Loucy (cell line): ENCODE results near the gene SERF2.

Source experiments
- H2AFZ ChIP-seq: fragments of 200-600 bp; sonication (generic); 2 replicates; pipeline ENCODE4 v1.6.0; 2016; ENCODE audit warnings: antibody characterized with exemption, mild to moderate bottlenecking, low read length, moderate library complexity
- H3F3A ChIP-seq: fragments of 200-600 bp; 2 replicates; pipeline ENCODE4 v1.6.0; 2016; ENCODE audit warnings: antibody characterized with exemption, low read depth, mild to moderate bottlenecking
- H3K27me3 ChIP-seq: fragments of 200-600 bp; sonication (generic); 2 replicates; pipeline ENCODE4 v1.6.1; 2014; ENCODE audit warnings: low read length, mild to moderate bottlenecking; ENCODE audit not compliant: insufficient read depth, poor library complexity, severe bottlenecking
- H3K36me3 ChIP-seq: fragments of 200-600 bp; sonication (generic); 2 replicates; pipeline ENCODE4 v1.6.1; 2016; ENCODE audit warnings: low read length; ENCODE audit not compliant: insufficient read depth
- H3K4me1 ChIP-seq: fragments of 200-600 bp; sonication (generic); 2 replicates; pipeline ENCODE4 v1.5.1; 2014; ENCODE audit warnings: low read length, mild to moderate bottlenecking; ENCODE audit not compliant: insufficient read depth, poor library complexity, severe bottlenecking
- H3K4me2 ChIP-seq: fragments of 200-600 bp; sonication (generic); 2 replicates; pipeline ENCODE4 v1.6.0; 2014; ENCODE audit warnings: antibody characterized with exemption, low read length, low read depth, mild to moderate bottlenecking; ENCODE audit not compliant: poor library complexity, severe bottlenecking
- H3K4me3 ChIP-seq: fragments of 200-600 bp; sonication (generic); 2 replicates; pipeline ENCODE4 v1.5.1; 2014; ENCODE audit warnings: low read length, mild to moderate bottlenecking, mixed read lengths; ENCODE audit not compliant: poor library complexity, severe bottlenecking
- H3K79me2 ChIP-seq: fragments of 200-600 bp; sonication (generic); 2 replicates; pipeline ENCODE4 v1.6.1; 2014; ENCODE audit warnings: low read length; ENCODE audit not compliant: insufficient read depth
- H3K9ac ChIP-seq: fragments of 200-600 bp; sonication (generic); 2 replicates; pipeline ENCODE4 v1.6.0; 2014; ENCODE audit warnings: mild to moderate bottlenecking, low read depth, low read length, moderate library complexity; ENCODE audit not compliant: poor library complexity, severe bottlenecking
- H3K9me2 ChIP-seq: fragments of 200-600 bp; sonication (generic); replicated peaks from 2 replicates; pipeline ENCODE4 v1.6.1; 2016; ENCODE audit warnings: low read depth, low read length, mixed read lengths
- H3K9me3 ChIP-seq: fragments of 200-600 bp; sonication (generic); 2 replicates; pipeline ENCODE4 v1.6.1; 2014; ENCODE audit warnings: mild to moderate bottlenecking, antibody characterized with exemption, low read length, low read depth; ENCODE audit not compliant: insufficient read depth
- H4K20me1 ChIP-seq: fragments of 200-600 bp; sonication (generic); 2 replicates; pipeline ENCODE4 v1.6.0; 2014; ENCODE audit warnings: antibody characterized with exemption, low read length, mild to moderate bottlenecking; ENCODE audit not compliant: insufficient read depth, poor library complexity, severe bottlenecking
- CTCF ChIP-seq: fragments of 200-600 bp; sonication (generic); conservative IDR thresholded peaks from 2 replicates; pipeline ENCODE4 v1.5.1; 2014; ENCODE audit warnings: mild to moderate bottlenecking, antibody characterized with exemption, low read length
- EZH2phosphoT487 ChIP-seq: fragments of 200-600 bp; IDR thresholded peaks from 2 replicates; pipeline ENCODE4 v1.6.1; 2018; ENCODE audit warnings: antibody characterized with exemption, mild to moderate bottlenecking, moderate library complexity, borderline replicate concordance

SERF2 gene

GRCh38 chr15:43779016-43779415 is 13.1 kb upstream of the SERF2 start:
- Histone ChIP-seq H4K20me1 (peaks cover 9% of the 10 kb centered on the region), H3K27me3 (no peaks in the 10 kb centered on the region), H3K9me3 (no peaks in the 10 kb centered on the region), H3K9me2 (no peaks in the 10 kb centered on the region), H3K4me3 (no peak overlapping the region), H3K4me1 (peaks cover 19% of the 10 kb centered on the region), H2AFZ (no peak overlapping the region), H3K79me2 (no peaks in the 10 kb centered on the region), H3K9ac (no peak overlapping the region), H3K4me2 (no peak overlapping the region), H3F3A (0 out of 2 replicates have a peak, but pooled peaks cover 3% of the 10 kb centered on the region), H3K36me3 (peaks cover 3% of the 10 kb centered on the region; the same call in 1 of the 2 replicates)
- TF ChIP-seq EZH2phosphoT487 (no peak), CTCF (no peak)

- Histone ChIP-seq H3K4me2 (no peak overlapping the region), H4K20me1 (peaks cover 21% of the 10 kb centered on the region), H3K9ac (no peak overlapping the region), H3K4me3 (no peak overlapping the region), H3K36me3 (peaks cover 5% of the 10 kb centered on the region; the same call in 1 of the 2 replicates), H3K4me1 (peaks cover 20% of the 10 kb centered on the region), H2AFZ (no peak overlapping the region), H3K9me3 (no peaks in the 10 kb centered on the region), H3K79me2 (peaks cover 23% of the 10 kb centered on the region), H3F3A (no peaks in the 10 kb centered on the region), H3K27me3 (peaks cover 6% of the 10 kb centered on the region), H3K9me2 (no peaks in the 10 kb centered on the region)
- TF ChIP-seq EZH2phosphoT487, result no peak
- TF ChIP-seq CTCF, result no peak
Measured at GRCh38 chr15:43789409-43789808, 2.7 kb upstream of the SERF2 start.

GRCh38 chr15:43792761-43793476 is 799 bp downstream of the SERF2 start:
- H3K79me2 ChIP-seq, result peaks cover 44% of the 10 kb centered on the region
- no peak overlapping the region; the same call in 1 of the 2 replicates for H2AFZ ChIP-seq
- H3K9ac ChIP-seq, result peak overlapping the region; percentile 98
- no peaks in the 10 kb centered on the region for H3K9me3 ChIP-seq
- H3K36me3 ChIP-seq, result peaks cover 24% of the 10 kb centered on the region; the same call in 1 of the 2 replicates
- H3K27me3 ChIP-seq, result peaks cover 6% of the 10 kb centered on the region
- no peak for TF ChIP-seq EZH2phosphoT487
- no peak for TF ChIP-seq CTCF
- peaks cover 38% of the 10 kb centered on the region for H3K4me1 ChIP-seq
- H3K9me2 ChIP-seq, result no peaks in the 10 kb centered on the region
- peaks cover 46% of the 10 kb centered on the region for H4K20me1 ChIP-seq
- H3K4me2 ChIP-seq, result peak overlapping the region; percentile 97
- H3K4me3 ChIP-seq, result peak overlapping the region; percentile 88
- H3F3A ChIP-seq, result 0 out of 2 replicates have a peak, but pooled peaks cover 2% of the 10 kb centered on the region
